ENCODE measurements around the gene GNG10.

DNA sequence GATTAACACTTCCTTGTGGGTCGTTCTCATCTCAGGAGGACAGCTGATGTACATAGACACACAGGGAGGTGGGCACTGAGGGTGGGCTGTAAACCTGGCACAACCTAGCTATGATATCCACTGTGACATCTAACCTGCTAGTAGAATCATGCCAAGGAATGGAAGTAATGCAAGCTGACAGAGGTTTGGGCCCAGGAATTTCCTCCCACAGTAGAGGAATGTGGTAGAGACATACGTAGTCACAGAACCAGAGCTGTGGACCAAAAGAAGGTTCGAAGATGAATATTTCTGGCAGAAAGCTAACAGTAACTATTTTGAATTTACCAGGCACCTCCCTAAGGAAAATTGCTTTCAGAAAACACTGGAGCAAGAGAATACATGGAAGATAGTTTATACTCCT, 45.5 kb upstream of the GNG10 start:
- TF ChIP-seq, protein P1, sequence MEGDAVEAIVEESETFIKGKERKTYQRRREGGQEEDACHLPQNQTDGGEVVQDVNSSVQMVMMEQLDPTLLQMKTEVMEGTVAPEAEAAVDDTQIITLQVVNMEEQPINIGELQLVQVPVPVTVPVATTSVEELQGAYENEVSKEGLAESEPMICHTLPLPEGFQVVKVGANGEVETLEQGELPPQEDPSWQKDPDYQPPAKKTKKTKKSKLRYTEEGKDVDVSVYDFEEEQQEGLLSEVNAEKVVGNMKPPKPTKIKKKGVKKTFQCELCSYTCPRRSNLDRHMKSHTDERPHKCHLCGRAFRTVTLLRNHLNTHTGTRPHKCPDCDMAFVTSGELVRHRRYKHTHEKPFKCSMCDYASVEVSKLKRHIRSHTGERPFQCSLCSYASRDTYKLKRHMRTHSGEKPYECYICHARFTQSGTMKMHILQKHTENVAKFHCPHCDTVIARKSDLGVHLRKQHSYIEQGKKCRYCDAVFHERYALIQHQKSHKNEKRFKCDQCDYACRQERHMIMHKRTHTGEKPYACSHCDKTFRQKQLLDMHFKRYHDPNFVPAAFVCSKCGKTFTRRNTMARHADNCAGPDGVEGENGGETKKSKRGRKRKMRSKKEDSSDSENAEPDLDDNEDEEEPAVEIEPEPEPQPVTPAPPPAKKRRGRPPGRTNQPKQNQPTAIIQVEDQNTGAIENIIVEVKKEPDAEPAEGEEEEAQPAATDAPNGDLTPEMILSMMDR (IDR thresholded peaks at IDR 0.05; ENCODE audit: low read depth, low read length, missing input control) = no peak
- TF ChIP-seq, protein P2, sequence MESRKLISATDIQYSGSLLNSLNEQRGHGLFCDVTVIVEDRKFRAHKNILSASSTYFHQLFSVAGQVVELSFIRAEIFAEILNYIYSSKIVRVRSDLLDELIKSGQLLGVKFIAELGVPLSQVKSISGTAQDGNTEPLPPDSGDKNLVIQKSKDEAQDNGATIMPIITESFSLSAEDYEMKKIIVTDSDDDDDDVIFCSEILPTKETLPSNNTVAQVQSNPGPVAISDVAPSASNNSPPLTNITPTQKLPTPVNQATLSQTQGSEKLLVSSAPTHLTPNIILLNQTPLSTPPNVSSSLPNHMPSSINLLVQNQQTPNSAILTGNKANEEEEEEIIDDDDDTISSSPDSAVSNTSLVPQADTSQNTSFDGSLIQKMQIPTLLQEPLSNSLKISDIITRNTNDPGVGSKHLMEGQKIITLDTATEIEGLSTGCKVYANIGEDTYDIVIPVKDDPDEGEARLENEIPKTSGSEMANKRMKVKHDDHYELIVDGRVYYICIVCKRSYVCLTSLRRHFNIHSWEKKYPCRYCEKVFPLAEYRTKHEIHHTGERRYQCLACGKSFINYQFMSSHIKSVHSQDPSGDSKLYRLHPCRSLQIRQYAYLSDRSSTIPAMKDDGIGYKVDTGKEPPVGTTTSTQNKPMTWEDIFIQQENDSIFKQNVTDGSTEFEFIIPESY (IDR thresholded peaks at IDR 0.05) = no peak
- TF ChIP-seq, protein P3, sequence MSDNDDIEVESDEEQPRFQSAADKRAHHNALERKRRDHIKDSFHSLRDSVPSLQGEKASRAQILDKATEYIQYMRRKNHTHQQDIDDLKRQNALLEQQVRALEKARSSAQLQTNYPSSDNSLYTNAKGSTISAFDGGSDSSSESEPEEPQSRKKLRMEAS (IDR thresholded peaks at IDR 0.05) = no peak
- TF ChIP-seq RXRA (IDR thresholded peaks at IDR 0.05) (no peak), FOXA1 (IDR thresholded peaks at IDR 0.05) (no peak), RAD21 (IDR thresholded peaks at IDR 0.05) (no peak), FOXA2 (IDR thresholded peaks at IDR 0.05) (no peak), EGR1 (IDR thresholded peaks at IDR 0.05; ENCODE audit: low read depth in 2 of 2) (no peak), YY1 (IDR thresholded peaks at IDR 0.05) (no peak), TAF1 (conservative IDR thresholded peaks at IDR 0.05) (no peak), GABPA (IDR thresholded peaks at IDR 0.05 in 1 of 2, conservative IDR thresholded peaks at IDR 0.05 in 1 of 2) (no peak)
- TF ChIP-seq, protein P4, sequence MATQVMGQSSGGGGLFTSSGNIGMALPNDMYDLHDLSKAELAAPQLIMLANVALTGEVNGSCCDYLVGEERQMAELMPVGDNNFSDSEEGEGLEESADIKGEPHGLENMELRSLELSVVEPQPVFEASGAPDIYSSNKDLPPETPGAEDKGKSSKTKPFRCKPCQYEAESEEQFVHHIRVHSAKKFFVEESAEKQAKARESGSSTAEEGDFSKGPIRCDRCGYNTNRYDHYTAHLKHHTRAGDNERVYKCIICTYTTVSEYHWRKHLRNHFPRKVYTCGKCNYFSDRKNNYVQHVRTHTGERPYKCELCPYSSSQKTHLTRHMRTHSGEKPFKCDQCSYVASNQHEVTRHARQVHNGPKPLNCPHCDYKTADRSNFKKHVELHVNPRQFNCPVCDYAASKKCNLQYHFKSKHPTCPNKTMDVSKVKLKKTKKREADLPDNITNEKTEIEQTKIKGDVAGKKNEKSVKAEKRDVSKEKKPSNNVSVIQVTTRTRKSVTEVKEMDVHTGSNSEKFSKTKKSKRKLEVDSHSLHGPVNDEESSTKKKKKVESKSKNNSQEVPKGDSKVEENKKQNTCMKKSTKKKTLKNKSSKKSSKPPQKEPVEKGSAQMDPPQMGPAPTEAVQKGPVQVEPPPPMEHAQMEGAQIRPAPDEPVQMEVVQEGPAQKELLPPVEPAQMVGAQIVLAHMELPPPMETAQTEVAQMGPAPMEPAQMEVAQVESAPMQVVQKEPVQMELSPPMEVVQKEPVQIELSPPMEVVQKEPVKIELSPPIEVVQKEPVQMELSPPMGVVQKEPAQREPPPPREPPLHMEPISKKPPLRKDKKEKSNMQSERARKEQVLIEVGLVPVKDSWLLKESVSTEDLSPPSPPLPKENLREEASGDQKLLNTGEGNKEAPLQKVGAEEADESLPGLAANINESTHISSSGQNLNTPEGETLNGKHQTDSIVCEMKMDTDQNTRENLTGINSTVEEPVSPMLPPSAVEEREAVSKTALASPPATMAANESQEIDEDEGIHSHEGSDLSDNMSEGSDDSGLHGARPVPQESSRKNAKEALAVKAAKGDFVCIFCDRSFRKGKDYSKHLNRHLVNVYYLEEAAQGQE (IDR thresholded peaks at IDR 0.05) = no peak

Measured in liver (tissue), 3 donors.